SK-N-SH (cell line): ENCODE data around the gene SLAMF7. TPM values are rescaled to one million over a fixed set of nuclear protein-coding genes. Genes with fewer than 3 reads are reported as not detected.
"Not testable (repeated sequence)": the region's sequence is repeated elsewhere in the genome, so short reads cannot be mapped to it uniquely, and the experiment has no call there.

ENCODE experiments used
- CTCF ChIA-PET: fragments of 300-600, 350-600 bp; formaldehyde crosslinking; extraction: SDS; loops from one replicate; lab custom pipeline; 2021; lab: Yijun Ruan, JAX
- POLR2A ChIA-PET: fragments of 350-600 bp; sonication (Branson Sonifier 250); formaldehyde crosslinking; extraction: SDS; loops from one replicate; lab custom pipeline; 2020; ENCODE audit warnings: antibody characterized with exemption, inconsistent platforms; lab: Yijun Ruan, JAX
- DNase-seq: peaks from one replicate; pipeline ENCODE4 v3.0.0; 2012
- H2AFZ ChIP-seq: fragments of 200-600 bp; sonication (generic); 2 replicates; pipeline ENCODE4 v1.8.1; 2016; ENCODE audit warnings: antibody characterized with exemption, mild to moderate bottlenecking, low read depth
- H3F3A ChIP-seq: fragments of 200-600 bp; sonication (generic); replicated peaks from 2 replicates; pipeline ENCODE3; 2016; ENCODE audit warnings: antibody characterized with exemption, mild to moderate bottlenecking; ENCODE audit not compliant: insufficient read depth
- H3K27ac ChIP-seq, 2 experiments: fragments of 200-500 bp in 1 of 2; fragments of 200-600 bp in 1 of 2; sonication (Bioruptor generic) in 1 of 2; sonication (generic), shearing (Covaris generic) in 1 of 2; 2 replicates each; pipeline versions ENCODE4 v1.5.1 to v1.6.1; 2014 to 2016; ENCODE audit warnings: low read depth in 2 of 2, inconsistent platforms in 1 of 2, low read length in 1 of 2, mild to moderate bottlenecking in 1 of 2, mixed read lengths in 1 of 2
- H3K27me3 ChIP-seq: fragments of 200-600 bp; sonication (generic), shearing (Covaris generic); 2 replicates; pipeline ENCODE4 v1.6.1; 2016; ENCODE audit warnings: mixed run types; ENCODE audit not compliant: insufficient read depth
- H3K36me3 ChIP-seq, 2 experiments: fragments of 200-500 bp in 1 of 2; fragments of 200-600 bp in 1 of 2; sonication (Bioruptor generic) in 1 of 2; sonication (generic) in 1 of 2; replicated peaks in 1 of 2; 2 replicates each; pipeline versions ENCODE3 to v1.5.1; 2014 to 2016; ENCODE audit warnings: low read length in 1 of 2, mild to moderate bottlenecking in 1 of 2; ENCODE audit not compliant: insufficient read depth in 2 of 2, control insufficient read depth in 1 of 2
- H3K4me1 ChIP-seq, 2 experiments: fragments of 200-500 bp in 1 of 2; fragments of 200-600 bp in 1 of 2; sonication (Bioruptor generic) in 1 of 2; sonication (generic), shearing (Covaris generic) in 1 of 2; 2 replicates each; pipeline versions ENCODE4 v1.5.1 to v1.6.1; 2014 to 2016; ENCODE audit warnings: low read depth in 1 of 2, low read length in 1 of 2, mixed run types in 1 of 2; ENCODE audit not compliant: insufficient read depth in 2 of 2, control insufficient read depth in 1 of 2
- H3K4me2 ChIP-seq: fragments of 200-600 bp; sonication (generic), shearing (Covaris generic); 2 replicates; pipeline ENCODE4 v1.6.1; 2017; ENCODE audit warnings: mixed run types
- H3K4me3 ChIP-seq, 2 experiments: fragments of 200-500 bp in 1 of 2; fragments of 200-600 bp in 1 of 2; sonication (Bioruptor generic) in 1 of 2; sonication (generic), shearing (Covaris generic) in 1 of 2; 2 replicates each; pipeline versions ENCODE4 v1.5.1 to v1.8.1; 2014 to 2016; ENCODE audit warnings: low read depth in 2 of 2, inconsistent platforms in 1 of 2, low read length in 1 of 2, mild to moderate bottlenecking in 1 of 2, mixed read lengths in 1 of 2, moderate library complexity in 1 of 2
- H3K79me2 ChIP-seq: fragments of 200-600 bp; sonication (generic); 2 replicates; pipeline ENCODE4 v1.8.1; 2017; ENCODE audit warnings: mild to moderate bottlenecking; ENCODE audit not compliant: insufficient read depth
- H3K9ac ChIP-seq: fragments of 200-600 bp; sonication (generic); 2 replicates; pipeline ENCODE4 v1.6.1; 2017; ENCODE audit warnings: mixed run types
- H3K9me2 ChIP-seq: fragments of 200-600 bp; sonication (generic); 2 replicates; pipeline ENCODE4 v1.6.1; 2017; ENCODE audit warnings: mixed run types
- H3K9me3 ChIP-seq: fragments of 200-600 bp; sonication (generic); 2 replicates; pipeline ENCODE4 v1.6.1; 2017; ENCODE audit warnings: mixed run types, mild to moderate bottlenecking, moderate library complexity
- H4K20me1 ChIP-seq: fragments of 200-600 bp; sonication (generic); 2 replicates; pipeline ENCODE4 v1.6.1; 2017; ENCODE audit warnings: mild to moderate bottlenecking, mixed run types; ENCODE audit not compliant: insufficient read depth
- EP300 ChIP-seq, 2 experiments: IDR thresholded peaks; 2 replicates each; pipeline versions ENCODE4 v1.4.0 to v1.6.1; 2012; ENCODE audit warnings: borderline replicate concordance in 1 of 2, low read depth in 1 of 2, low read length in 1 of 2
- IRF3 ChIP-seq: fragments of 150-350 bp; IDR thresholded peaks from 2 replicates; pipeline ENCODE4 v1.6.1; 2016; ENCODE audit warnings: mild to moderate bottlenecking, low read depth, low read length
- MAX ChIP-seq: IDR thresholded peaks from 2 replicates; pipeline ENCODE4 v1.4.0; 2012; ENCODE audit warnings: low read depth
- MXI1 ChIP-seq: IDR thresholded peaks from 2 replicates; pipeline ENCODE4 v1.6.1; 2012; ENCODE audit warnings: mild to moderate bottlenecking, low read depth, low read length, improper control_type of control experiment
- PBX3 ChIP-seq: IDR thresholded peaks from 2 replicates; pipeline ENCODE4; 2012
- POLR2AphosphoS5 ChIP-seq: IDR thresholded peaks from 2 replicates; pipeline ENCODE4 v1.6.1; 2012; ENCODE audit warnings: low read depth, low read length
- RAD21 ChIP-seq: IDR thresholded peaks from 2 replicates; pipeline ENCODE4 v1.6.1; 2012; ENCODE audit warnings: mild to moderate bottlenecking, low read length
- REST ChIP-seq: IDR thresholded peaks from 2 replicates; pipeline ENCODE4 v1.6.1; 2012; ENCODE audit warnings: mild to moderate bottlenecking, low read depth, low read length, moderate library complexity
- RFX5 ChIP-seq: IDR thresholded peaks from 2 replicates; pipeline ENCODE4 v1.6.1; 2012; ENCODE audit warnings: mild to moderate bottlenecking, improper control_type of control experiment, low read length
- SMC3 ChIP-seq: IDR thresholded peaks from 2 replicates; pipeline ENCODE4 v1.6.1; 2012; ENCODE audit warnings: low read depth, low read length, improper control_type of control experiment
- TAF1 ChIP-seq: IDR thresholded peaks from 2 replicates; pipeline ENCODE4 v1.6.1; 2012; ENCODE audit warnings: low read depth, mild to moderate bottlenecking, low read length, moderate library complexity, borderline replicate concordance
- TCF12 ChIP-seq: IDR thresholded peaks from 2 replicates; pipeline ENCODE4 v1.4.0; 2012
- TEAD4 ChIP-seq: IDR thresholded peaks from 2 replicates; pipeline ENCODE4 v1.4.0; 2012; ENCODE audit warnings: mild to moderate bottlenecking, borderline replicate concordance; ENCODE audit not compliant: insufficient read depth
- USF1 ChIP-seq: IDR thresholded peaks from 2 replicates; pipeline ENCODE4 v1.4.0; 2012; ENCODE audit warnings: low read depth, borderline replicate concordance
- USF2 ChIP-seq: fragments of 150-350 bp; IDR thresholded peaks from 2 replicates; pipeline ENCODE4 v1.6.1; 2017; ENCODE audit warnings: antibody characterized with exemption, low read length, low read depth, borderline replicate concordance
- YY1 ChIP-seq: IDR thresholded peaks from 2 replicates; pipeline ENCODE4 v1.4.0; 2012; ENCODE audit warnings: low read depth, mild to moderate bottlenecking
- WGBS: methylation state at CpG from one replicate; pipeline ENCODE4 v1.1.6; 2017; ENCODE audit warnings: low lambda C conversion rate; 5-methylcytosine and 5-hydroxymethylcytosine counted together
- polyA plus RNA-seq, 3 experiments: library from polyadenylated mRNA; depleted of rRNA; stranded (reverse); fragments of >200 nt; gene quantifications; 2 replicates each; pipeline ENCODE4 v1.2.3, GENCODE V29; 2012

Gene SLAMF7
- polyA plus RNA-seq, 1 of the 3 experiments (the other 2 are of a cell fraction): not detected

- TF ChIP-seq USF1: no peak
- no peak for TF ChIP-seq RFX5
- TF ChIP-seq YY1: no peak
- TF ChIP-seq POLR2AphosphoS5: no peak
- no peak for TF ChIP-seq SMC3
- TF ChIP-seq EP300 (IDR thresholded peaks at IDR 0.05; ENCODE audit: borderline replicate concordance in 1 of 2, low read depth in 1 of 2, low read length in 1 of 2): no peak
- TF ChIP-seq MAX: no peak
- no peak for TF ChIP-seq TAF1
- TF ChIP-seq TEAD4: no peak
These were observed 27.8 kb upstream of the SLAMF7 start (continued) for GRCh38 chr1:160711276-160711601.

- Histone ChIP-seq H3K9me3 (no peaks in the 10 kb centered on the region), H3K79me2 (no peaks in the 10 kb centered on the region), H3K4me2 (no peak within 1 kb of the TSS)
- POLR2A ChIA-PET: no interaction called here
- TF ChIP-seq EP300 (IDR thresholded peaks at IDR 0.05; ENCODE audit: borderline replicate concordance in 1 of 2, low read depth in 1 of 2, low read length in 1 of 2) (no peak), TCF12 (no peak), TEAD4 (no peak), RAD21 (no peak), MXI1 (no peak), REST (no peak), IRF3 (no peak), SMC3 (no peak), PBX3 (no peak), USF2 (no peak)
- TF ChIP-seq, all 33 proteins: peak for 0
- peak within 1 kb of the TSS; percentile 41; the same call in 1 of the 2 replicates for H2AFZ ChIP-seq
- H3K27me3 ChIP-seq: peaks cover 20% of the 10 kb centered on the region; the same call in 1 of the 2 replicates
- 4% methylated on average over 9 of the region's 9 CpGs for WGBS
- no peaks in the 10 kb centered on the region for H4K20me1 ChIP-seq
- DNase-seq: no peak
- H3K36me3 ChIP-seq: no peaks in the 10 kb centered on the region
- no peaks in the 10 kb centered on the region for H3K4me1 ChIP-seq
- H3K9ac ChIP-seq: no peak within 1 kb of the TSS
- no peaks in the 10 kb centered on the region for H3K9me2 ChIP-seq
- CTCF ChIA-PET: no interaction called here
- no peak within 1 kb of the TSS for H3K4me3 ChIP-seq
- H3K27ac ChIP-seq: no peak within 1 kb of the TSS
- H3F3A ChIP-seq: no peaks in the 10 kb centered on the region
These were observed 27.3 kb upstream of the SLAMF7 start, which contains the start of gene CD48 for GRCh38 chr1:160711602-160712311. TSS of gene CD48 (minus strand) at chr1:160711822. CDS start at chr1:160711763, 59 bp downstream.

GRCh38 chr1:160712525-160713080 lies 26.4 kb upstream of the SLAMF7 start:
- H3K79me2 ChIP-seq, H3K4me1 ChIP-seq, H3K9me2 ChIP-seq, CTCF ChIA-PET, H3F3A ChIP-seq, H3K9me3 ChIP-seq, DNase-seq, POLR2A ChIA-PET, H4K20me1 ChIP-seq, H3K27ac ChIP-seq, H3K4me2 ChIP-seq, H3K4me3 ChIP-seq, H2AFZ ChIP-seq, H3K36me3 ChIP-seq, H3K9ac ChIP-seq: not testable (repeated sequence)
- H3K27me3 ChIP-seq: peaks cover 28% of the 10 kb centered on the region; the same call in 1 of the 2 replicates
- 3% methylated on average over 5 of the region's 5 CpGs for WGBS
